ENCODE data around the gene CD151. TPM values are rescaled to one million over a fixed set of nuclear protein-coding genes. Genes with fewer than 3 reads are reported as not detected.

CD151 gene
- total and polyA plus RNA-seq, 7 donors, result 149 to 358 (median 168) TPM

- H3K9me3 ChIP-seq, result no peaks in the 10 kb centered on the region
- 88 to 92% (median 92%) methylated on average over 15 to 20 of the region's 20 CpGs for whole genome bisulfite sequencing, 3 donors
- ATAC-seq (no peak), DNase-seq (no peak)
- no peak overlapping the region for H3K27ac ChIP-seq
- H3K27me3 ChIP-seq (ENCODE audit: insufficient read depth in 3 of 3, low read length in 2 of 3), result no peaks in the 10 kb centered on the region
- no peak for TF ChIP-seq CTCF (IDR thresholded peaks at IDR 0.05)
- peaks cover 0 to 44% of the 10 kb centered on the region in 2 donors for H3K36me3 ChIP-seq (ENCODE audit: insufficient read depth in 1 of 2, low read depth in 1 of 2)
- intact Hi-C loops (cut with DNase I), result no loop called here
- H3K4me1 ChIP-seq, result peaks cover 35% of the 10 kb centered on the region
- no peak overlapping the region for H3K4me3 ChIP-seq
These were observed 31.5 kb upstream of the CD151 start for GRCh38 chr11:801097-801780.

- Histone ChIP-seq H3K4me3 (no peak overlapping the region), H3K27ac (no peak overlapping the region), H3K9me3 (no peaks in the 10 kb centered on the region), H3K27me3 (ENCODE audit: insufficient read depth in 3 of 3, low read length in 2 of 3) (no peaks in the 10 kb centered on the region), H3K4me1 (peaks cover 26% of the 10 kb centered on the region), H3K36me3 (ENCODE audit: insufficient read depth in 1 of 2, low read depth in 1 of 2) (peaks cover 0 to 44% of the 10 kb centered on the region in 2 donors)
- 96 to 98% (median 98%) methylated on average over 16 to 21 of the region's 21 CpGs for WGBS, 3 donors
- ATAC-seq (no peak), DNase-seq (no peak)
- TF ChIP-seq CTCF (IDR thresholded peaks at IDR 0.05), result no peak
- intact Hi-C loops (cut with DNase I), result no loop called here
These were observed 30.6 kb upstream of the CD151 start for GRCh38 chr11:802018-802617.

- H3K4me1 ChIP-seq, result peaks cover 21% of the 10 kb centered on the region
- no peak for TF ChIP-seq CTCF (IDR thresholded peaks at IDR 0.05)
- peaks cover 0 to 44% of the 10 kb centered on the region in 2 donors for H3K36me3 ChIP-seq (ENCODE audit: insufficient read depth in 1 of 2, low read depth in 1 of 2)
- ATAC-seq (no peak), DNase-seq (no peak)
- H3K9me3 ChIP-seq, result no peaks in the 10 kb centered on the region
- intact Hi-C loops (cut with DNase I), result no loop called here
- H3K27me3 ChIP-seq (ENCODE audit: insufficient read depth in 3 of 3, low read length in 2 of 3), result no peaks in the 10 kb centered on the region
- H3K27ac ChIP-seq, result no peak overlapping the region
- 77 to 84% (median 82%) methylated on average over 28 of the region's 28 CpGs for WGBS, 3 donors
- H3K4me3 ChIP-seq, result no peak overlapping the region
These were observed 29.9 kb upstream of the CD151 start for GRCh38 chr11:802693-803466.

- WGBS, 3 donors, result 74 to 85% (median 82%) methylated on average over 8 of the region's 8 CpGs
- Histone ChIP-seq H3K27ac (no peak overlapping the region), H3K9me3 (no peaks in the 10 kb centered on the region), H3K4me3 (no peak overlapping the region), H3K27me3 (ENCODE audit: insufficient read depth in 3 of 3, low read length in 2 of 3) (no peaks in the 10 kb centered on the region), H3K4me1 (peaks cover 24% of the 10 kb centered on the region), H3K36me3 (ENCODE audit: insufficient read depth in 1 of 2, low read depth in 1 of 2) (peaks cover 0 to 44% of the 10 kb centered on the region in 2 donors)
- ATAC-seq (no peak), DNase-seq (no peak)
- no peak for TF ChIP-seq CTCF (IDR thresholded peaks at IDR 0.05)
- intact Hi-C loops (cut with DNase I), result no loop called here
These were observed 29.3 kb upstream of the CD151 start for GRCh38 chr11:803467-803742.
